CD4-positive, alpha-beta T cell treated with Interleukin-1 beta for 1 hour (primary cell): ENCODE measurements around the gene SRSF2.
"Not testable (repeated sequence)": the region's sequence is repeated elsewhere in the genome, so short reads cannot be mapped to it uniquely, and the experiment has no call there.

Experiments
- DNase-seq, 2 donors: peaks; one replicate each; pipeline ENCODE4 v3.0.0-alpha.2; 2020 to 2022

Gene SRSF2

GRCh38 chr17:76700270-76700616 is 36.9 kb downstream of the SRSF2 start:
- no peak for DNase-seq

GRCh38 chr17:76698466-76698977 is 38.6 kb downstream of the SRSF2 start:
- not testable (repeated sequence) for DNase-seq

GRCh38 chr17:76697702-76698465 is 39.2 kb downstream of the SRSF2 start:
- no peak for DNase-seq

GRCh38 chr17:76696763-76697701 is 40.1 kb downstream of the SRSF2 start:
- no peak for DNase-seq

GRCh38 chr17:76695059-76695831 is 41.9 kb downstream of the SRSF2 start:
- no peak for DNase-seq

- no peak for DNase-seq
Observed at GRCh38 chr17:76691379-76692191, 45.5 kb downstream of the SRSF2 start.

GRCh38 chr17:76690596-76691280 is 46.4 kb downstream of the SRSF2 start:
- DNase-seq = no peak

GRCh38 chr17:76689859-76690258 is 47.3 kb downstream of the SRSF2 start:
- no peak for DNase-seq

GRCh38 chr17:76688165-76688622 is 48.9 kb downstream of the SRSF2 start:
- no peak for DNase-seq

GRCh38 chr17:76687298-76688164 is 49.6 kb downstream of the SRSF2 start:
- no peak for DNase-seq

- DNase-seq = no peak
Observed at GRCh38 chr17:76686538-76687297, 50.4 kb downstream of the SRSF2 start.

- DNase-seq = no peak
Observed at GRCh38 chr17:76685846-76686245, 51.3 kb downstream of the SRSF2 start.

- no peak for DNase-seq
Observed at GRCh38 chr17:76685366-76685765, 51.8 kb downstream of the SRSF2 start.

- no peak for DNase-seq
Observed at GRCh38 chr17:76684756-76685155, 52.4 kb downstream of the SRSF2 start.
